Small intestine (tissue), 7 donors: ENCODE data around the gene E2F2. TPM values are rescaled to one million over a fixed set of nuclear protein-coding genes. Genes with fewer than 3 reads are reported as not detected.

ENCODE experiments used
- DNase-seq, 2 donors: peaks; one replicate each; pipeline versions ENCODE4 v3.0.0 to v3.0.0-alpha.2; 2013
- FAIRE-seq: peaks from 2 replicates; lab custom pipeline; 2012; peaks lifted over from hg19 to GRCh38; lab: Jason Lieb, UNC
- H3K27ac ChIP-seq, 3 donors: one replicate each; pipeline ENCODE4 v1.5.1; 2013; ENCODE audit warnings: low read length in 2 of 3, mild to moderate bottlenecking in 2 of 3, control low read depth in 1 of 3, inconsistent platforms in 1 of 3, low read depth in 1 of 3, moderate library complexity in 1 of 3
- H3K27me3 ChIP-seq, 3 donors: one replicate each; pipeline ENCODE4 v1.6.1; 2013; ENCODE audit warnings: low read length in 3 of 3, inconsistent platforms in 1 of 3; ENCODE audit not compliant: control insufficient read depth in 3 of 3, insufficient read depth in 3 of 3
- H3K36me3 ChIP-seq, 3 donors: one replicate each; pipeline ENCODE4 v1.6.1; 2013; ENCODE audit warnings: low read length in 3 of 3, inconsistent platforms in 1 of 3, low read depth in 1 of 3, mild to moderate bottlenecking in 1 of 3, moderate library complexity in 1 of 3; ENCODE audit not compliant: control insufficient read depth in 3 of 3, insufficient read depth in 2 of 3
- H3K4me1 ChIP-seq, 3 donors: one replicate each; pipeline ENCODE4 v1.6.1; 2013; ENCODE audit warnings: low read length in 2 of 3, inconsistent platforms in 1 of 3, low read depth in 1 of 3, mild to moderate bottlenecking in 1 of 3, moderate library complexity in 1 of 3; ENCODE audit not compliant: control insufficient read depth in 3 of 3, insufficient read depth in 2 of 3
- H3K4me3 ChIP-seq, 3 donors: one replicate each; pipeline ENCODE4 v1.5.1; 2013; ENCODE audit warnings: low read length in 3 of 3, control low read depth in 1 of 3, inconsistent platforms in 1 of 3, low read depth in 1 of 3, mild to moderate bottlenecking in 1 of 3, moderate library complexity in 1 of 3
- H3K9me3 ChIP-seq, 2 donors: one replicate each; pipeline ENCODE4 v1.6.1; 2013; ENCODE audit warnings: low read depth in 1 of 2, low read length in 1 of 2; ENCODE audit not compliant: control insufficient read depth in 2 of 2, insufficient read depth in 1 of 2
- WGBS, 3 donors: extraction: QIAGEN DNeasy Blood & Tissue Kit; methylation state at CpG; one replicate each; pipeline ENCODE4 v1.1.7; 2013; 5-methylcytosine and 5-hydroxymethylcytosine counted together
- polyA plus RNA-seq, 4 donors: library from polyadenylated mRNA; stranded (reverse) in 3 of 4; unstranded in 1 of 4; fragments of 200-250 nt in 3 of 4; fragments of 120-200 nt in 1 of 4; gene quantifications; one replicate each; pipeline versions ENCODE4 v1.2.1 to v1.2.3, GENCODE V29; 2013
- donor health status: healthy with polysubstance abuse.
- donor health status: control.
- donor health status: control.
- donor health status: Bipolar disorder and iron deficiency.
- donor health status: healthy.

Gene E2F2
- polyA plus RNA-seq, 4 donors = 1.9 to 4.0 (median 2.5) TPM

DNA sequence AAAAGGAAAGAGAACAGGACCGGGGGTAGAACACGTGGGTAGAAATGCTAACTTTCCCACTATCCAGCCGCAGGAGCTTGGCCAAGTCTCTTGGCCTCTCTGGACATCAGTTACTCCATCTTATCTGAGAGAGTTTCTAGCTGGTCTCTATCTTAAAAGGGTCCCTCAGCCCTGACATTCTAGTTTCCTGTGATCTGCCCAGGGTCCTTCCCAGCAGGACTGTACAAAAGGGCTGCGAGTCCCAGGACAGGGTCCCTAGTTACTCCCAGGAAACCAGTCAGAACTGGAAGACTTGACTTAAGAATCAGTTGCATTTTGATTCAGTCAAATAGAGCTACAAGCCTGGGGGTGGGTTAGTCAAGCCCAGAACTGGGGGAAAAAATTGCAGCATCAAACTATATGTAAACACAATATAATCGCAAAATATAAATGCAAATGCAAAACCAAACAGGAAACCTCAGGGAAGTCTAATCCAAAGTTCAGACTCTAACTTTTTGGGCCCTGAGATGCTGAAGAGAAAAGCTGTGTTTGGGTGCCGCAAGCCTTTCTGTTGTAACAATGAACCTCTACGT is 49.9 kb downstream of the E2F2 start:
- DNase-seq (no peak), FAIRE-seq (no peak)
- Histone ChIP-seq H3K9me3 (no peaks in the 10 kb centered on the region), H3K4me3 (no peak overlapping the region), H3K27me3 (peaks cover 0 to 23% (median 0%) of the 10 kb centered on the region in 3 donors), H3K27ac (no peak overlapping the region), H3K36me3 (no peaks in the 10 kb centered on the region), H3K4me1 (peaks cover 0 to 7% (median 1%) of the 10 kb centered on the region in 3 donors)
- WGBS, 3 donors = 75 to 82% (median 77%) methylated on average over 7 of the region's 7 CpGs

DNA sequence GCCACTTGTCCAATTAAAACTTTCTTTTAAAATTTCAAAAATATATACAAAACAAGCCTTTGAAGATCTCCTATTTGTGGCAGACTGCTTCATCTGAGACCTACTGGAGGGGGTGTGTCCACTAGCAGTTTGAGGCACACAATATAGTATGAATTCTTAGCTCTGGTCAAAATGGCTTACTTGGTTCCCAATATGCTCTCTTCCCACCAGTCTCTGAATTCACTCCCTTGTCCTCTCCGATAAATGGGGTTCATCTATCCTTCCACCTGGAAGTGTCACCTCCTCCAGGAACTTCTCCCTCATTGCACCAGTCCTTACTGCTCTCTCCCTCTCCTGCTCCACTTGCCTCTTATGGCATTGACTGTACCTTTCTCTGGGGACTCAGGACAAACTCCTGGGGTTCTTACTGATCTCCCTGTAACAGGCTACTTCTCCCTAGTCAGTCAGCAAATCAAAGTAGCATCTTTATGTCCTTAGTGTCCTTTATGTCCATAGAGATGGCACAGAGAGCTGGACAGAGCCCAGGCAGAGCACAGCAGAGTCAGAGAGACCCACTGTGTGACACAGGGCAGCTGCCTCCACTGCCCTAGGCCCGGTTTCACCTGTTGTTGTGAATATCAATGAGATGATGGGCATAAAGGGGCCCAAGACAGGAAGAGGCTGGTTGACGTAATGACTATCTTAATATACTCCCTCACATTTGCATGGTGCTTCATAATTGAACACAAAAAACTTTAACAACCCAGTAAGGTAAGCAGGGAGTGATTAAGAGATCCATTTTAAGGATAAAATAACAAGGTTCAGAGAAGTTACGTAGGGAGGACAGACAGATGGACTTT is 50.6 kb downstream of the E2F2 start:
- H3K4me1 ChIP-seq = peaks cover 0 to 7% (median 1%) of the 10 kb centered on the region in 3 donors
- WGBS, 3 donors = 79 to 87% (median 85%) methylated on average over 4 of the region's 4 CpGs
- H3K27me3 ChIP-seq = peaks cover 0 to 21% (median 0%) of the 10 kb centered on the region in 3 donors

DNA sequence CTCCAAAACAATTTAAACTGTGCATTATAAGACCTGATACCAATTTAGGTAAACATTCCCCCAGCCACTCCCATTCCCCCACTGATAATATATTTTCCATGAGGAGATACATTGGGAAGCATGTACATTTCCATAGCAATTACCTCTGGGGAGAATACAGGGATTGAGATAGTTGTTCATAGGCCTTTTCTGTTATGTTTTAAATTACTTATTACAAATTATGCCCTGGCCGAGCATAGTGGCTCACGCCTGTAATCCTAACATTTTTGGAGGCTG is 51.4 kb downstream of the E2F2 start:
- no peak overlapping the region for H3K27ac ChIP-seq
- no peaks in the 10 kb centered on the region for H3K9me3 ChIP-seq
- peaks cover 0 to 3% (median 1%) of the 10 kb centered on the region in 3 donors for H3K4me1 ChIP-seq
- DNase-seq (no peak), FAIRE-seq (no peak)
- H3K36me3 ChIP-seq = no peaks in the 10 kb centered on the region
- 75 to 95% (median 86%) methylated on average over 2 of the region's 2 CpGs for WGBS, 3 donors
- peaks cover 0 to 13% (median 0%) of the 10 kb centered on the region in 3 donors for H3K27me3 ChIP-seq
- no peak overlapping the region for H3K4me3 ChIP-seq

More for the DNA sequence above, 50.6 kb downstream of the E2F2 start:
- FAIRE-seq (no peak), DNase-seq (no peak)
- Histone ChIP-seq H3K27ac (no peak overlapping the region), H3K9me3 (no peaks in the 10 kb centered on the region), H3K36me3 (no peaks in the 10 kb centered on the region), H3K4me3 (no peak overlapping the region)

DNA sequence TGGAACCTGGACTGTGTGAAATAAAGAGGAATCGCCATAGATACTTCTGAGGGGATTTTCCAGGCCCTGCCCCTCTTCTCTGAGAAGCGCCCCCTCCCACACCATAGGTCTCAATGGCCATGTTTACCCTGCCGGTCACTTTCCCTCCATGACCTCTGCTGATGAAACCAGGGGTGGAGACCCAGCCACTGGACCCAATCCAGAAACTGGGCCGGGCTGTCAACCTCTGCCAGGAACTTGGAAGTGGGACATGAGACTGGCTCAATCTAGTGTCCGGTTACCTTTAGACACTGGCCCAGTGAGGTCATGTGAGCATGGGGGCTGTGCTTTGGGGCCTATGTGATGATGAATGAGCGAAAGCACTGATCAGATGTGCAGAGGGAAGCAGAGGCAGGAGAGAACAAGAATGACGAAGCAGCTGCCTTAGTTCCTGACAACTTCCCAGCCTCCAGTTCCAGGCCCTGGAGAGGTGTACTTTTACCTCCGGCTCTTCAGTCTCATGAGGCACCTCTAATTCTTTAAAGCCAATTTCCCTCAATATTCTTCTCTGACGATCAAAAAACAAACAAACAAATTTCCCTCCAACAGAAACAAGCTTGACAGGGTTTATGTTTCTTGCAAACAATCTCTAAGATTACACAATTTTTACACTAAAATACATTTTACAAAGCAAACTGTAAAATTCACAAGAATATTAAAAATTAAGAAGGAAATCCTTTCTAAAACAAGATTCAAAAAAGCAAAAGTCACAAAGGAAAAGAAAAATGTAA is 52.0 kb downstream of the E2F2 start:
- peaks cover 0 to 3% (median 1%) of the 10 kb centered on the region in 3 donors for H3K4me1 ChIP-seq
- FAIRE-seq (no peak), DNase-seq (peak in 1 of 2 donors; percentile 26)
- H3K4me3 ChIP-seq = no peak overlapping the region
- 54 to 61% (median 58%) methylated on average over 9 of the region's 9 CpGs for WGBS, 3 donors
- peaks cover 0 to 13% (median 0%) of the 10 kb centered on the region in 3 donors for H3K27me3 ChIP-seq
- H3K9me3 ChIP-seq = no peaks in the 10 kb centered on the region
- H3K27ac ChIP-seq = no peak overlapping the region
- no peaks in the 10 kb centered on the region for H3K36me3 ChIP-seq

- Histone ChIP-seq H3K4me3 (no peak overlapping the region), H3K4me1 (no peaks in the 10 kb centered on the region), H3K9me3 (no peaks in the 10 kb centered on the region), H3K27ac (no peak overlapping the region), H3K27me3 (peaks cover 0 to 3% (median 0%) of the 10 kb centered on the region in 3 donors), H3K36me3 (no peaks in the 10 kb centered on the region)
- 82 to 88% (median 86%) methylated on average over 10 of the region's 10 CpGs for WGBS, 3 donors
- DNase-seq (no peak), FAIRE-seq (no peak)
Observed at GRCh38 chr1:23477359-23478144, 53.5 kb downstream of the E2F2 start.

- Histone ChIP-seq H3K27me3 (no peaks in the 10 kb centered on the region), H3K36me3 (no peaks in the 10 kb centered on the region), H3K27ac (no peak overlapping the region), H3K9me3 (no peaks in the 10 kb centered on the region), H3K4me3 (no peak overlapping the region), H3K4me1 (no peaks in the 10 kb centered on the region)
- FAIRE-seq (no peak), DNase-seq (no peak)
- WGBS, 3 donors = 89 to 92% (median 91%) methylated on average over 3 of the region's 3 CpGs
Observed at GRCh38 chr1:23475641-23476040, 55.4 kb downstream of the E2F2 start.

DNA sequence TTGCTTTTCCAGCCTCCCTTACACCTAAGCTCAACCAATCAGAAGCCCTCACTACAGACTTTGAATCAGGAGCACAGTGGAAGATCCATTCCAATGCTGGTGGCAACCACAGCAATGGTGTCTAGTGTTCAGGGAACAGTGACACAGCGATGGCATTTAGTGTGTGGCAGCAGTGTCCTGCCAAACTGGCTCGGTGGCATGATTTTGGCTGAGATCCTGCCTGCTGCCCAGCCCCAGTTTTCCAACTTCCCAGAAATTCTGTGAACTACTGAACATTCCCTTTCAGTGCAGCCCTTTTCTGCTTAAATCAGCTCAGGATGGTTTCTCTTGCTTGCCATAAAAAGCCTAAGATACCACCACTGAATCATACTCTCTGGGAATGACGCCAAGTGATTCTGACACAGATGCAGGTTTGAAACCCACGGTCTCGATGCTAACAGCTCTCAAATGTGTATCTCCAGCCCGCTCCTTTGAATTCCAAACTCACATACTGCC is 55.9 kb downstream of the E2F2 start:
- DNase-seq = no peak

More for the DNA sequence above, 55.9 kb downstream of the E2F2 start:
- no peaks in the 10 kb centered on the region for H3K9me3 ChIP-seq
- H3K4me3 ChIP-seq = no peak overlapping the region
- WGBS, 3 donors = 70 to 75% (median 72%) methylated on average over 6 of the region's 6 CpGs
- H3K4me1 ChIP-seq = no peaks in the 10 kb centered on the region
- H3K27me3 ChIP-seq = no peaks in the 10 kb centered on the region
- FAIRE-seq = no peak
- H3K27ac ChIP-seq = no peak overlapping the region
- no peaks in the 10 kb centered on the region for H3K36me3 ChIP-seq
